ENCODE data around the gene PAQR4. TPM values are rescaled to one million over a fixed set of nuclear protein-coding genes. Genes with fewer than 3 reads are reported as not detected.
A peak's percentile ranks its signal among the peaks of the same experiment; 100 is the strongest.

The PAQR4 gene
- total and polyA plus RNA-seq, 12 donors, result 3.7 to 17.9 (median 7.1) TPM

GRCh38 chr16:2968368-2968737 is 795 bp upstream of the PAQR4 start:
- DNase-seq (no peak), ATAC-seq (no peak)
- Histone ChIP-seq H3K27me3 (peaks cover 44 to 56% (median 50%) of the 10 kb centered on the region in 7 donors), H3K4me3 (peak overlapping the region; percentile 24 to 90 (median 78)), H3K9me3 (no peaks in the 10 kb centered on the region), H3K27ac (peak overlapping the region in 1 of 10 donors; percentile 3), H3K36me3 (peaks cover 0 to 18% (median 0%) of the 10 kb centered on the region in 9 donors), H3K4me1 (peaks cover 14 to 67% (median 58%) of the 10 kb centered on the region in 9 donors)
- WGBS, 2 donors, result 14 to 18% methylated on average over 17 to 18 of the region's 18 CpGs
- TF ChIP-seq, protein P1, sequence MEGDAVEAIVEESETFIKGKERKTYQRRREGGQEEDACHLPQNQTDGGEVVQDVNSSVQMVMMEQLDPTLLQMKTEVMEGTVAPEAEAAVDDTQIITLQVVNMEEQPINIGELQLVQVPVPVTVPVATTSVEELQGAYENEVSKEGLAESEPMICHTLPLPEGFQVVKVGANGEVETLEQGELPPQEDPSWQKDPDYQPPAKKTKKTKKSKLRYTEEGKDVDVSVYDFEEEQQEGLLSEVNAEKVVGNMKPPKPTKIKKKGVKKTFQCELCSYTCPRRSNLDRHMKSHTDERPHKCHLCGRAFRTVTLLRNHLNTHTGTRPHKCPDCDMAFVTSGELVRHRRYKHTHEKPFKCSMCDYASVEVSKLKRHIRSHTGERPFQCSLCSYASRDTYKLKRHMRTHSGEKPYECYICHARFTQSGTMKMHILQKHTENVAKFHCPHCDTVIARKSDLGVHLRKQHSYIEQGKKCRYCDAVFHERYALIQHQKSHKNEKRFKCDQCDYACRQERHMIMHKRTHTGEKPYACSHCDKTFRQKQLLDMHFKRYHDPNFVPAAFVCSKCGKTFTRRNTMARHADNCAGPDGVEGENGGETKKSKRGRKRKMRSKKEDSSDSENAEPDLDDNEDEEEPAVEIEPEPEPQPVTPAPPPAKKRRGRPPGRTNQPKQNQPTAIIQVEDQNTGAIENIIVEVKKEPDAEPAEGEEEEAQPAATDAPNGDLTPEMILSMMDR (IDR thresholded peaks at IDR 0.05), result no peak
- intact Hi-C loops (cut with DNase I), result no loop called here

DNA sequence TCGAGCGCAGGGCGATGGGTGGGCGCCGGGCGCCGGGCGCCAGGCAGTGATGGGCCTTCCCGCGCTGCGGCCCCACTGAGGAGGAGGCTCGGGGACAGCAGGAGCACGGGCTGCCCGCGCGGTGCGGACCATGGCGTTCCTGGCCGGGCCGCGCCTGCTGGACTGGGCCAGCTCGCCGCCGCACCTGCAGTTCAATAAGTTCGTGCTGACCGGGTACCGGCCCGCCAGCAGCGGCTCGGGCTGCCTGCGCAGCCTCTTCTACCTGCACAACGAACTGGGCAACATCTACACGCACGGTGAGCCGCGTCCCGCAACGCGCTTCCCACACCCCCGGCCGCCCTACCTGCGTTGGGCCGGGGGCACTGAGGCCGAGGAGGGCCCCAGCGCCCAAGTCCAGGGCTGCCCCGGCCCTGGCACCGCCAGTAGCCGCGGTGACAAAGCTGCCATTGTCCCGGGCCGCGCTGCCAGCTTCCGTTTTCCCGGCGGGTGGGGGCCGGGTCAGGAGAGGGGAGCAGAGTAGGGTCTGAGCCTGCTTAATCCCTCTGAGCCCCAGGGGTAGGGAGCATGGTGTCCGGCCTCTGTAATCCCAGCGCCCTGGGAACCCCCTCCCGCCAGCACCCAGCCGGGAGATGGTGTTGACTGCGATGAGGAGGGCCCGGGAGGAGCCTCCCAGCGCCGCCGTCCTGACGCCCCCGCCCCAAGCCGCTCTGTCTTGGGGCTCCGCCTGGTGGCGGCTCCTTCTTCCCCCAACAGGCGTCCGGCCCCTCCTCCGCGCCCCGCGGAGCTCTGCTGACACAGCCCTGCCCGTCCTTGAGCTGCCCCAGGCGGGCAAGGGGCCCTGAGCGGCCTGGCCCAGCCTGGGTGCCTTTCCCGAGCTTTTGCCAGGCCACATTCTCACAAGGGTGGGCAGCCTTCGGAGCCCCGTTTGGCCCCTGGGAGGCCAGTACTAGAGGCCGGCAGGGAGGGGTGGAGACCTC is 685 bp downstream of the PAQR4 start:
- peak; percentile 55 to 67 for DNase-seq
- peaks cover under 1 to 55% (median 43%) of the 10 kb centered on the region in 9 donors for H3K4me1 ChIP-seq
- TF ChIP-seq, protein P1 (IDR thresholded peaks at IDR 0.05), result peak in 7 of 9 donors; percentile 29 to 67 (median 55)
- peak overlapping the region in 9 of 10 donors; percentile 38 to 83 (median 63) for H3K27ac ChIP-seq
- H3K4me3 ChIP-seq, result peak overlapping the region; percentile 44 to 90 (median 78)
- intact Hi-C loops (cut with DNase I), result no loop called here
- peak; percentile 10 to 49 (median 30) for ATAC-seq
- H3K9me3 ChIP-seq, result no peaks in the 10 kb centered on the region
- peaks cover 30 to 41% (median 35%) of the 10 kb centered on the region in 7 donors for H3K27me3 ChIP-seq
- WGBS, 2 donors, result 3 to 4% methylated on average over 65 to 83 of the region's 83 CpGs
- H3K36me3 ChIP-seq, result peaks cover 0 to 21% (median 0%) of the 10 kb centered on the region in 9 donors

DNA sequence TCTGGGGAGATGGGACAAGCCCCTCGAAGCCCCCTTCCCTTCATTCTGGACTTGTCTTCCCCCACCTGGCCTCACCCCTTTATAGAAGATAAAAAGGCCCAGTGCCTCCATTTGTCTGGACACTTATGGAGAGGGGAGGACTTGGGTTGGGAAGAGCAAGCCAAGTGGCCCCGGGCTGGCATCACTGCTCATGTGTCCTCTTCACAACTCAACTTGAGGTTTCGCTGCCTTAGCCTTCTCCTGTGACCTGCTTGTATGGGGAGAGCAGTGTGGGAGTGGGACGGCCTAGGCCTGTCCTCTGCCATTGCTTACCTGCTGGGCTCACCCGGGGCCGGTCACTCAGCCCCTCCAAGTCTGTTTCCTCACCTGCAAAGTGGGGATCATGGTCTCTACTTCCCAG is 1.4 kb downstream of the PAQR4 start:
- DNase-seq (no peak), ATAC-seq (no peak)
- H3K36me3 ChIP-seq, result peaks cover 0 to 24% (median 0%) of the 10 kb centered on the region in 9 donors
- peaks cover 0 to 49% (median 38%) of the 10 kb centered on the region in 9 donors for H3K4me1 ChIP-seq
- H3K4me3 ChIP-seq, result peak overlapping the region in 8 of 10 donors; percentile 76 to 90 (median 78)
- H3K27ac ChIP-seq, result peak overlapping the region in 5 of 10 donors; percentile 43 to 83 (median 63)
- intact Hi-C loops (cut with DNase I), result no loop called here
- 87% methylated on average over 6 of the region's 6 CpGs for WGBS, 2 donors
- peaks cover 22 to 34% (median 28%) of the 10 kb centered on the region in 7 donors for H3K27me3 ChIP-seq
- no peaks in the 10 kb centered on the region for H3K9me3 ChIP-seq
- TF ChIP-seq, protein P1 (IDR thresholded peaks at IDR 0.05), result no peak

GRCh38 chr16:2971134-2971984 is 2.2 kb downstream of the PAQR4 start:
- Histone ChIP-seq H3K9me3 (no peaks in the 10 kb centered on the region), H3K4me1 (peaks cover 0 to 49% (median 37%) of the 10 kb centered on the region in 9 donors), H3K27ac (no peak overlapping the region), H3K36me3 (peaks cover 0 to 26% (median 0%) of the 10 kb centered on the region in 9 donors), H3K4me3 (peak overlapping the region in 1 of 10 donors; percentile 90), H3K27me3 (peaks cover 16 to 26% (median 20%) of the 10 kb centered on the region in 7 donors)
- WGBS, 2 donors, result 95 to 96% methylated on average over 35 of the region's 35 CpGs
- ATAC-seq (no peak), DNase-seq (no peak)
- intact Hi-C loops (cut with DNase I), result no loop called here
- TF ChIP-seq, protein P1 (IDR thresholded peaks at IDR 0.05), result no peak
